ENCODE data around the gene TMTC4. TPM values are rescaled to one million over a fixed set of nuclear protein-coding genes. Genes with fewer than 3 reads are reported as not detected.

Gene TMTC4
- total RNA-seq, 1 experiment from 2014 or later, result 28.1 TPM

GRCh38 chr13:100581504-100581903 is 93.1 kb downstream of the TMTC4 start:
- Histone ChIP-seq H3K27me3 (ENCODE audit: insufficient read depth, low read length) (no peaks in the 10 kb centered on the region), H3K56ac (ENCODE audit: insufficient read length, low read depth, low read length) (no peak overlapping the region), H4K5ac (ENCODE audit: insufficient read length, low read depth, low read length) (no peak overlapping the region), H2BK5ac (ENCODE audit: insufficient read length, low read length) (no peak overlapping the region), H3K4me2 (ENCODE audit: insufficient read depth, insufficient read length, low read length) (no peak overlapping the region), H3K18ac (ENCODE audit: insufficient read length, low read depth, low read length) (no peak overlapping the region), H3K79me1 (ENCODE audit: insufficient read depth, low read depth, low read length, poor library complexity, severe bottlenecking) (no peaks in the 10 kb centered on the region), H2BK15ac (ENCODE audit: low read depth, low read length) (no peak overlapping the region), H3K4ac (ENCODE audit: low read depth, low read length) (no peak overlapping the region), H3K79me2 (ENCODE audit: insufficient read depth, low read length) (no peaks in the 10 kb centered on the region), H2BK120ac (ENCODE audit: low read depth, low read length, poor library complexity, severe bottlenecking) (no peak overlapping the region), H3K14ac (ENCODE audit: insufficient read depth, low read length) (no peak overlapping the region), H4K91ac (ENCODE audit: insufficient read length, low read depth, low read length) (no peak overlapping the region), H3T11ph (ENCODE audit: low read length) (no peak overlapping the region), H3K23me2 (ENCODE audit: insufficient read length, low read depth, low read length, poor library complexity, severe bottlenecking) (no peaks in the 10 kb centered on the region), H2BK12ac (ENCODE audit: insufficient read length, low read depth, low read length) (no peak overlapping the region), H3K23ac (ENCODE audit: insufficient read length, low read depth, low read length) (no peak overlapping the region), H2AK5ac (ENCODE audit: insufficient read length, low read length) (no peak overlapping the region), H4K20me1 (ENCODE audit: control insufficient read depth, insufficient read depth, insufficient read length) (no peaks in the 10 kb centered on the region), H3K4me1 (ENCODE audit: insufficient read depth, low read length) (no peaks in the 10 kb centered on the region), H4K8ac (replicated peaks; ENCODE audit: insufficient read length, low read depth, low read length) (no peak overlapping the region), H3K9ac (ENCODE audit: extremely low read depth, insufficient read length, low read length) (no peak overlapping the region), H3K9me3 (ENCODE audit: control insufficient read depth, low read depth, low read length) (peaks cover 8% of the 10 kb centered on the region), H2BK20ac (ENCODE audit: low read depth, low read length, poor library complexity, severe bottlenecking) (no peak overlapping the region), H3K27ac (ENCODE audit: insufficient read length, low read depth, low read length) (no peak overlapping the region), H2AFZ (ENCODE audit: low read length) (no peak overlapping the region)
- Mint-ChIP-seq H3K36me3 (ENCODE audit: insufficient read depth in 1 of 3, low read depth in 3 of 3) (peaks cover 17 to 29% (median 17%) of the 10 kb centered on the region in 3 experiments), H3K4me1 (peaks cover 0 to 3% of the 10 kb centered on the region in 2 experiments; a peak in 1 of 4 replicates), H3K27ac (no peak overlapping the region), H3K4me3 (no peak overlapping the region), H3K27me3 (ENCODE audit: low read depth) (no peaks in the 10 kb centered on the region; the same call in none of the 2 replicates), H3K9me3 (peaks cover 17 to 18% of the 10 kb centered on the region in 2 experiments; a peak in 4 of 5 replicates)
- TF ChIP-seq CTCF (conservative IDR thresholded peaks at IDR 0.05), result no peak
- DNase-seq, result no peak
- WGBS (ENCODE audit: extremely low coverage, insufficient read length, low lambda C conversion rate), result no CpG with 5 or more reads among the region's 2 CpGs
